Measurements from ENCODE around the gene CSTF3. TPM values are rescaled to one million over a fixed set of nuclear protein-coding genes. Genes with fewer than 3 reads are reported as not detected.
A peak's percentile ranks its signal among the peaks of the same experiment; 100 is the strongest.

Gene CSTF3
- total and polyA plus RNA-seq, 2 of the 4 experiments (the other 2 are of a cell fraction): 14.5 to 23.4 TPM

DNA sequence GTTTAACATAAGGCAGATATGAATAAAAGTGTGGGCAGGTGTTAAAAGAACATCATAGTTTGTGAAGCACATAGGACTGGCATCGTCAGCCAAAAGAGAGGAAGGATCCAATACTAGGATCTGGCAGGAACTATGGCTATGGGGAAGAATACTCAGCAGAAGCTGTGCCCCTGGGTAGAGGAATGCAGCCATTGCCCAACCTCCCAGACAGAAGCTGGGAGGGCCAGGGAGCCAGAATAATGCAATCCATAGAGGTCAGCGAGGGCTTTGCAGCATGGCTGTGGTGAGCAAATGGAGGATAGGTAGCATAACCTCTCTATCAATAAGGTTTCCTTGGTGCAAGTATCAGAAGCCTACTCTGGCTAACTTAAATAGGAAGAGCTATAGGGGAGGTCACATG is 11.7 kb upstream of the CSTF3 start:
- Histone ChIP-seq H3K56ac (ENCODE audit: extremely low read depth, insufficient read depth, low read length) (no peak overlapping the region), H3K18ac (ENCODE audit: low read depth, low read length) (peak overlapping the region; percentile 3; the same call in 1 of the 2 replicates), H3K9ac (ENCODE audit: low read depth, low read length) (no peak overlapping the region), H3K23ac (ENCODE audit: low read depth, low read length) (peak overlapping the region; percentile 55; the same call in 1 of the 2 replicates), H4K8ac (ENCODE audit: low read depth in 2 of 2, low read length in 2 of 2) (peak overlapping the region in 1 of 2 experiments; percentile 13; a peak in 1 of 4 replicates), H3K4me1 (ENCODE audit: control insufficient read depth, insufficient read depth, low read length) (peaks cover 8% of the 10 kb centered on the region), H2BK120ac (ENCODE audit: low read depth, low read length) (peak overlapping the region; percentile 91), H2BK5ac (ENCODE audit: low read depth, low read length, poor library complexity, severe bottlenecking) (peak overlapping the region; percentile 51), H3K9me1 (ENCODE audit: insufficient read depth, low read length) (peaks cover 3% of the 10 kb centered on the region; the same call in 1 of the 2 replicates), H2BK20ac (ENCODE audit: low read depth, low read length) (peak overlapping the region; percentile 85), H4K91ac (ENCODE audit: insufficient read depth, low read depth, low read length) (peak overlapping the region; percentile 30; the same call in 1 of the 2 replicates), H3K4me3 (ENCODE audit: insufficient read depth, low read depth, low read length) (no peak overlapping the region), H2BK15ac (ENCODE audit: low read depth, low read length) (peak overlapping the region; percentile 45; the same call in 1 of the 3 replicates), H3K27ac (ENCODE audit: insufficient read depth, low read length) (no peak overlapping the region; the same call in 1 of the 2 replicates), H4K20me1 (ENCODE audit: insufficient read depth, low read length) (no peaks in the 10 kb centered on the region), H4K5ac (ENCODE audit: low read depth, low read length) (no peak overlapping the region), H3K36me3 (ENCODE audit: control insufficient read depth, insufficient read depth, low read length) (no peaks in the 10 kb centered on the region), H3K14ac (replicated peaks; ENCODE audit: low read depth, low read length) (peak overlapping the region; percentile 54; the same call in 1 of the 2 replicates), H3K4me2 (ENCODE audit: low read depth, low read length) (no peak overlapping the region), H3K4ac (ENCODE audit: low read depth, low read length) (peak overlapping the region; percentile 56), H3K27me3 (ENCODE audit: control insufficient read depth, insufficient read depth, low read length) (no peaks in the 10 kb centered on the region), H2AK5ac (ENCODE audit: low read depth, low read length) (peak overlapping the region; percentile 74), H2AFZ (replicated peaks; ENCODE audit: low read length, poor library complexity) (no peak overlapping the region), H2AK9ac (replicated peaks; ENCODE audit: low read depth, low read length, poor library complexity) (no peak overlapping the region), H3K79me1 (ENCODE audit: low read depth in 1 of 2, low read length in 2 of 2) (peaks cover 0 to 5% of the 10 kb centered on the region in 2 experiments; a peak in 3 of 4 replicates), H3K9me3 (ENCODE audit: control insufficient read depth, insufficient read depth, low read length) (no peaks in the 10 kb centered on the region)
- DNase-seq (peak; percentile 31), ATAC-seq (ENCODE audit: low read depth) (peak; percentile 69)
- ChIA-PET POLR2A (ENCODE audit: unreplicated experiment) (no interaction called here), CTCF (interaction anchor here (0.6 kb wide), 1 partner anchor 150 kb away, joined by 3 read pairs; no protein-coding TSS in a partner anchor)
- in situ Hi-C loops (cut with MboI; ENCODE audit: low sequenced_read_pairs) (no loop called here), intact Hi-C loops (cut with micrococcal nuclease) (loop anchor here (2.0 kb wide), 1 partner anchor 16 kb away; no protein-coding TSS in a partner anchor), dilution Hi-C loops (cut with HindIII; ENCODE audit: low sequenced_read_pairs, unreplicated experiment) (no loop called here)
- no TSS peak for BruUV-seq (replicated peaks)
- TF ChIP-seq CEBPB (IDR thresholded peaks at IDR 0.05; ENCODE audit: low read depth, low read length) (peak; percentile 87), SMC3 (IDR thresholded peaks at IDR 0.05; ENCODE audit: low read depth, low read length) (no peak)
- no CpG with 5 or more reads among the region's 2 CpGs for WGBS, 2 experiments (ENCODE audit: extremely low coverage in 2 of 2, insufficient read length in 1 of 2)
